CD4-positive, alpha-beta T cell treated with Interleukin-15 for 1 hour (primary cell): ENCODE measurements around the gene STXBP3.
A peak's percentile ranks its signal among the peaks of the same experiment; 100 is the strongest.

Experiments
- DNase-seq: peaks from one replicate; pipeline ENCODE4 v3.0.0-alpha.2; 2020

STXBP3 gene

GRCh38 chr1:108811611-108812010 is 65.1 kb downstream of the STXBP3 start:
- DNase-seq: no peak

GRCh38 chr1:108813326-108813725 is 66.9 kb downstream of the STXBP3 start:
- no peak for DNase-seq

GRCh38 chr1:108814343-108815125 is 68.1 kb downstream of the STXBP3 start:
- DNase-seq: no peak

- DNase-seq: no peak
These were observed 69.1 kb downstream of the STXBP3 start for GRCh38 chr1:108815566-108815965.

- no peak for DNase-seq
These were observed 69.8 kb downstream of the STXBP3 start for GRCh38 chr1:108816049-108816893.

- DNase-seq: no peak
These were observed 70.5 kb downstream of the STXBP3 start for GRCh38 chr1:108817016-108817415.

GRCh38 chr1:108817811-108818210 is 71.3 kb downstream of the STXBP3 start:
- DNase-seq: no peak

- DNase-seq: no peak
These were observed 73.4 kb downstream of the STXBP3 start for GRCh38 chr1:108819878-108820277.

GRCh38 chr1:108823632-108824031 is 77.2 kb downstream of the STXBP3 start:
- DNase-seq: no peak

GRCh38 chr1:108824051-108824450 is 77.6 kb downstream of the STXBP3 start:
- DNase-seq: no peak

GRCh38 chr1:108826081-108826635 is 79.7 kb downstream of the STXBP3 start:
- DNase-seq: no peak

GRCh38 chr1:108828074-108828961 is 81.8 kb downstream of the STXBP3 start:
- DNase-seq: peak; percentile 63

GRCh38 chr1:108829498-108829916 is 83.0 kb downstream of the STXBP3 start:
- DNase-seq: no peak

- DNase-seq: no peak
These were observed 83.9 kb downstream of the STXBP3 start for GRCh38 chr1:108830119-108831008.

GRCh38 chr1:108831225-108831624 is 84.8 kb downstream of the STXBP3 start:
- no peak for DNase-seq

GRCh38 chr1:108832929-108833328 is 86.5 kb downstream of the STXBP3 start:
- DNase-seq: no peak

GRCh38 chr1:108841703-108842102 is 95.2 kb downstream of the STXBP3 start:
- no peak for DNase-seq

- DNase-seq: no peak
These were observed 96.2 kb downstream of the STXBP3 start for GRCh38 chr1:108842525-108843181.

GRCh38 chr1:108843390-108844137 is 97.1 kb downstream of the STXBP3 start:
- DNase-seq: no peak

GRCh38 chr1:108845446-108845845 is 99.0 kb downstream of the STXBP3 start:
- no peak for DNase-seq
